Hematopoietic multipotent progenitor cell treated with erythropoietin and hydrocortisone succinate and interleukin-3 and kit ligand, for 8 days (in vitro differentiated cells): ENCODE measurements around the gene SLC5A9.
"Not testable (repeated sequence)": the region's sequence is repeated elsewhere in the genome, so short reads cannot be mapped to it uniquely, and the experiment has no call there.

Experiments used
- DNase-seq: peaks from one replicate; pipeline ENCODE4 v3.0.0-alpha.2; 2015

SLC5A9 gene

GRCh38 chr1:48222501-48223242 lies at the start of gene SLC5A9:
SLC5A9 (plus strand) TSS chr1:48222716; CDS start chr1:48222737, 21 bp downstream.
- DNase-seq, result no peak

DNA sequence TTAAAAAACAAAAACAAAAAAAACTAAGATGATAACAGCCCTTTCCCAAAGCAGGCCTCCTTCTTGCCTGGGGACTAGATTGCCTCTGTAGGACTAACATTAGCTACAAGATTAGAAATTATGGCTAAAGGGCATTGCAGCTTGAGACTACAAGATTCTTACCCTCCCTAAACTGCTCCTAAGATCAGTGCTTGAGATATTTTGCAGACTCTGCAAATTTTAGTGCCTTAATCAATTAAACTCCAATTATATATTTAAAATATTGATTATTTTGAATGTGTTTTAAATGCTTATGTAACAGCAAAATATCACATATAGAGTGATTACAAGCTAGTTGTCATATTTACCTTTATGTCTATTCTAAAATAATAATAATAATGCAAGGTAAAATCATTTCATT lies 47.4 kb upstream of the SLC5A9 start:
- no peak for DNase-seq

DNA sequence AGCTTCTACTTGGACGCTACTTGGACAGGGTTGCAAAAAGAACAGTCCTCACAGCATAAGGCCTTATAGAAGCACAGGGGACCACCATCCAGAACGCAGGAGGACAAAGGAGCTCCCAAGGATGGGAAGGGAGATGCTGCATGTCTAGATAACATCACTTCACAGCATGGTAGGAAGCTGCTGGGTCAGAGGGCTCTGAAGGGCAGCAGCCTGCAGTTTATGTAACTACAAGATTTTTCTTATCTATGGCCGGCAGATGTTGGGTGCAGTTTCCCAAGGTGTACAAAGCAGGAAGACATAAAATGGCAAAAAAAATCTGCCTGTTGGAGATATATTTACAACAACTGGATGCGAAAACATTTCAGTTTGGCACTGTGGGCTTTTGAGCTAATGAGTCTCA lies 45.3 kb upstream of the SLC5A9 start:
- peak; percentile 68 for DNase-seq

GRCh38 chr1:48181669-48182367 lies 40.7 kb upstream of the SLC5A9 start:
- no peak for DNase-seq

DNA sequence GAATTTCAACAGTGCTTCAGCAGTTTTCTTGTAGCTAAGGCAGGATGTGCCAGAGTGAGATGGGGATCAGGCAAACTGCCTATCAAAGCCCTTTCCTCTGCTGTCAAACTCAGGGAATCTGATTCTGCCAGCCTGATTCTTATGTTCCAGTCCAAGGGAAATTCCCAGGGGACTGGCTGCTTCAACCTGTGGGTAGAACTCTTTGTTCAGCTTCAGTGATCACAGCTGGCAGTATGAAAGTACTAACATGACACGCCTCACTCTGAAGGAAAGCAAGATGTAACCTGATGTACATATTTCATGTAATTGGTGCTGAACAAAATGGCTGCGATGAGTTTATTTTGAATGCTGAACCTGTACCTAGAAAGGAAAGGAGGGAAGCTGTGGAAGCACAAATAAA lies 40.1 kb upstream of the SLC5A9 start:
- no peak for DNase-seq

GRCh38 chr1:48186306-48186839 lies 36.1 kb upstream of the SLC5A9 start:
- no peak for DNase-seq

- DNase-seq, result no peak
These were observed 34.5 kb upstream of the SLC5A9 start for GRCh38 chr1:48187969-48188563.

DNA sequence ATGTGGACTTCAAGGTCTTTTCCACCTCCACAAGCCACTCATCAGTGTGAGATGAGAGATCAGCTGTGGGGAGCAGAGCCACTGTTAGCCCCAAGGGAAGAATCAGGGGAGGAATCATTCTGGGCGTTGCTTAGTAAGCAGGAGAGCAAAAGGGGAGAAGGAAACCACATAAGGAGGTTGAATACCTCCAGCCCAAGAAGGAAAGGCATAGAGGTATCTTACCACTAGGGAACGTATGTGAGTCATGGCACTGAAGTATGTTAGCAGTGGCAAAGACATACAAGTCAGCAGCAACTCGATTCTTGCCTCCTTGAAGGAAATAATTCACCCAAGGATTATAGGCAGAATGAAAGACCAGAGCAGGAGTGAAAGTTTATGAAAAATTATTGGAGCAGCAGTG lies 31.6 kb upstream of the SLC5A9 start:
- no peak for DNase-seq

- no peak for DNase-seq
These were observed 27.7 kb upstream of the SLC5A9 start for GRCh38 chr1:48194801-48195200.

DNA sequence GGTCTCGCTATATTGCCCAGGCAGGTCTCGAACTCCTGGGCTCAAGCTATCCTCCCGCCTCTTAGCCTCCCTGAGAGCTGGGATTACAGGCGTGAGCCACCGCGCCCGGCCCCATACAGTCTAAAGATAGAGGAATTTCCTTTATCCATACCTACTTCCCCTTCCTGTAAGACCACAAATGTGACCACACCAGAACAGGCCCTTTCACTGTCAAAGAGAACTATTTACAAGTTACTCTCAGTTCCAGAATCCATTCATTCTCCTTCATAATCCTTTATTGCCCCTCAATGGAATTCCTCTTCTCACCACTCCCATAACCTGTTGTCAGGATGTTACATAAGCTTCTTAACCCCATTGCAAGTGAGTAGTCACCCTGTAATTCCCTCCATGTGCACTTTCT lies 26.3 kb upstream of the SLC5A9 start:
- DNase-seq, result no peak

- DNase-seq, result no peak
These were observed 23.5 kb upstream of the SLC5A9 start for GRCh38 chr1:48198970-48199369.

DNA sequence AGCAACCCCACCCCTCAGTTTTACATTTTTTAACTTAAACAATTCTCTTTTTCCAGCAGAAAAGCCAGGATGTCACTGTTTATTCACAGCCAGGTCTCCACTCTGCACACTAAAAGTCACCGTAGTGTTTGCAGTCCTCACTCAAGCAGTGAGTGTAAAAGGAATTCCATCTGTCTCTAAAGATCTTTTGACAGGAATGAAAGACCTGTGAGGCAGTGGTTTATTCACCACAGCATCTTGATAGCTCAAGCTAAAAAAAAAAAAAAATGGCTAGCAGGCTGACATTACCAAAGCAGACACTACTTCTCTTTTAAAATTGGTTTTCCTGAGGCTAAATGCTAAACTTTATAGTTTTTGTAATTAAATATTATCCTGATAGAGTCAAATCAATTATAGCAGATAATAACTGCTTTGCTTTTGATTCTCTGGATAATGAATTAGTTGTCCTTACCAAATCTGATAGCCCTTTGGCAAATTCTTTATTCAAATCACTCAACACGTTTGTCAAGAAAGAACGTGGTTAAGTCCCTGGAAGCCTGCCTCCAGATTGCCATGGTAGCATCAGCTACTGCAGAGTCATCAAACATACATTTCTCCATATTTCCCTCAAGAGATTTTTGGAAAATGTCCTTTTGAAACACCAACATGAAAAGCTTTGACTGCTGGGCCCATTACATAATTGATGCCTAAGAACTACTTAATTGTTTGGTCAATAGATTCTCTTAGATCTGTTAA lies 22.2 kb upstream of the SLC5A9 start:
- no peak for DNase-seq

GRCh38 chr1:48202030-48202752 lies 20.3 kb upstream of the SLC5A9 start:
- peak; percentile 64 for DNase-seq

DNA sequence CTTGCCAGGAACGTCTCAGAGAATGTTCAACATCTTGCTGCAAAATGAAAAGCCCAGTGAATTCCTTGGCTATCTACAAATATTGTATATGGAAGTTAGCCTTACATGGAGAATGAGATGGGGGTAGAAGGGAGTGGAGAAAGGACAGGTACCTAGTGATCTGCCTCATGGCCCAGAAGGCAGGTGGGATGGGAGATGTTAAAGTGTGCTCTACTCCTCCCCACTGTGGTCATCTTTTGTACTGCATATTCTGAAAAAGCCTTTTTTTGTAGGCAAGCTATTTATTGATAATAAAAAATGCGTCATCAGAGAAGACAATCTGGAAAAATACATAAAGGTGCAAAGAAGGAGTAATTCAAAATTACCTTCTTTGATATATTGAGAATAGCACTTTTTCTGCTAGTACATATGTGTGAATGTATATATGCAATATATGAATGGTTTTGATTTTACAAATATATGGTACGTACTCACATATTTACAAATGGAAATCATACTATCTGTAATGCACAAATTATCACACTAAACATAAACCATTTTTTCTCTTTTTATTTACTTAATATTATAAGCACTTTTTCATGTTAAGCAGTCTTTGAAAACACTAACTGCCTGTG lies 19.1 kb upstream of the SLC5A9 start:
- DNase-seq, result peak; percentile 41

GRCh38 chr1:48205522-48205921 lies 17.0 kb upstream of the SLC5A9 start:
- no peak for DNase-seq

GRCh38 chr1:48206371-48206770 lies 16.1 kb upstream of the SLC5A9 start:
- no peak for DNase-seq

GRCh38 chr1:48207131-48207530 lies 15.4 kb upstream of the SLC5A9 start:
- no peak for DNase-seq

GRCh38 chr1:48207536-48208075 lies 14.9 kb upstream of the SLC5A9 start:
- no peak for DNase-seq

DNA sequence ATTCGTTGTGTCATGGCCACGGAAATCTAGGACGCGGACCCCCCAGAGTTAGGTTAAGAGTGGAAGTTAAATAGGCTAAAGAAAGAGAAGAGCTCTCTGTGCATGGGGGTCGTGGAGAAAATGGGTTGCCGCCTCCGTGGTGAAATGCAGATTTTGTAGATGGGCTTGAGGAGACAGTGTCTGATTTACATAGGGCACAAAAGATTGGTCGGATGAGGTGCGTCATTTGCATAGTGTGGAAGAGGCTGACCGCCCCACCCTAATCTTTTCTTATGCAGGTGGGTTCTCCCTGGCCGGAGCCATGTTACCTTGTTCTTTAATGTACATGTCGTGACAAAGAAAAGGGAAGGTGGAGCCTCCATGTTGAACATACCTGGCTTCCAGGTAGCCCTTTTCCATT lies 14.3 kb upstream of the SLC5A9 start:
- no peak for DNase-seq

GRCh38 chr1:48208652-48209051 lies 13.9 kb upstream of the SLC5A9 start:
- no peak for DNase-seq

- not testable (repeated sequence) for DNase-seq
These were observed 9.1 kb upstream of the SLC5A9 start for GRCh38 chr1:48213462-48213861.

DNA sequence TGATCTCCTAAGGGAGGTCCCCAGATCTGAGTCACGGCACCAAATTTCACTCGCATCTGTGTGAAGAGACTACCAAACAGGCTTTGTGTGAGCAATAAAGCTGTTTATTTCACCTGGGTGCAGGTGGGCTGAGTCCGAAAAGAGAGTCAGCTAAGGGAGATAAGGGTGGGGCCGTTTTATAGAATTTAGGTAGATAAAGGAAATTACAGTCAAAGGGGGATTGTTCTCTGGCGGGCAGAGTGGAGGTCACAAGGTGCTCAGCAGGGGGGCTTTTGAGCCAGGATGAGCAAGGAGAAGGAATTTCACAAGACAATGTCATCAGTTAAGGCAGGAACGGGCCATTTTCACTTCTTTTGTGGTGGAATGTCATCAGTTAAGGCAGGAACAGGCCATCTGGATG lies 8.2 kb upstream of the SLC5A9 start:
- DNase-seq, result not testable (repeated sequence)
